Hepatocyte (in vitro differentiated cells): Measurements from ENCODE around the gene APBA1. TPM values are rescaled to one million over a fixed set of nuclear protein-coding genes. Genes with fewer than 3 reads are reported as not detected.

ENCODE experiments used
- DNase-seq: peaks from one replicate; pipeline ENCODE4 v3.0.0-alpha.2; 2016; ENCODE audit warnings: low spot score
- H2AFZ ChIP-seq: fragments of 200-600 bp; sonication (generic); 2 replicates; pipeline ENCODE4 v1.6.0; 2016; ENCODE audit warnings: antibody characterized with exemption, mild to moderate bottlenecking
- H3K27ac ChIP-seq: fragments of 200-600 bp; sonication (generic); 2 replicates; pipeline ENCODE4 v1.5.1; 2016; ENCODE audit warnings: mild to moderate bottlenecking
- H3K27me3 ChIP-seq: fragments of 200-600 bp; sonication (generic); 2 replicates; pipeline ENCODE4 v1.6.1; 2016
- H3K36me3 ChIP-seq: fragments of 200-600 bp; sonication (generic); replicated peaks from 2 replicates; pipeline ENCODE4 v1.5.1; 2016; ENCODE audit warnings: low read depth; ENCODE audit not compliant: insufficient read depth
- H3K4me1 ChIP-seq: fragments of 200-600 bp; sonication (generic); 2 replicates; pipeline ENCODE4 v1.5.1; 2016; ENCODE audit warnings: mild to moderate bottlenecking, moderate library complexity; ENCODE audit not compliant: insufficient read depth
- H3K4me2 ChIP-seq: fragments of 200-600 bp; sonication (generic); 2 replicates; pipeline ENCODE4 v1.6.0; 2016
- H3K4me3 ChIP-seq: fragments of 200-600 bp; sonication (generic); 2 replicates; pipeline ENCODE4 v1.5.1; 2016; ENCODE audit warnings: mild to moderate bottlenecking
- H3K79me2 ChIP-seq: fragments of 200-600 bp; sonication (generic); 2 replicates; pipeline ENCODE4 v1.6.0; 2017; ENCODE audit warnings: mild to moderate bottlenecking
- H3K9me2 ChIP-seq: fragments of 200-600 bp; sonication (generic); replicated peaks from 2 replicates; pipeline ENCODE4 v1.6.0; 2017; ENCODE audit warnings: mild to moderate bottlenecking; ENCODE audit not compliant: insufficient read depth
- H3K9me3 ChIP-seq: fragments of 200-600 bp; sonication (generic); 2 replicates; pipeline ENCODE4 v1.5.1; 2016; ENCODE audit warnings: low read depth, mild to moderate bottlenecking
- H4K20me1 ChIP-seq: fragments of 200-600 bp; sonication (generic); 2 replicates; pipeline ENCODE4 v1.6.0; 2016; ENCODE audit warnings: mild to moderate bottlenecking; ENCODE audit not compliant: insufficient read depth, poor library complexity, severe bottlenecking
- EZH2 ChIP-seq: fragments of 200-600 bp; sonication (generic); IDR thresholded peaks from 2 replicates; pipeline ENCODE4 v1.6.1; 2016; ENCODE audit warnings: antibody characterized with exemption, mild to moderate bottlenecking, borderline replicate concordance
- EZH2phosphoT487 ChIP-seq: fragments of 200-600 bp; sonication (generic); IDR thresholded peaks from one replicate; pipeline ENCODE4 v1.6.1; 2018; ENCODE audit warnings: antibody characterized with exemption, mild to moderate bottlenecking, low read depth, moderate library complexity; ENCODE audit not compliant: unreplicated experiment, severe bottlenecking
- WGBS: methylation state at CpG from one replicate; pipeline ENCODE4 v1.1.6; 2016; ENCODE audit warnings: low lambda C conversion rate; ENCODE audit errors: missing lambda C conversion rate; 5-methylcytosine and 5-hydroxymethylcytosine counted together
- polyA plus RNA-seq: library from polyadenylated mRNA; unstranded; fragments of >200 nt; fragmentation: Nextera tagmentation; extraction: Ambion mirVana; gene quantifications from 2 replicates; pipeline ENCODE4 v1.2.1, GENCODE V29; 2016
- total RNA-seq: library from RNA; depleted of rRNA; stranded (reverse); fragments of >200 nt; gene quantifications from 2 replicates; pipeline ENCODE4 v1.2.3, GENCODE V29; 2014
- TF ChIP-seq, protein P1 (sequence below): fragments of 200-600 bp; sonication (generic); IDR thresholded peaks from 2 replicates; pipeline ENCODE4 v1.5.1; 2016; ENCODE audit warnings: antibody characterized with exemption, mild to moderate bottlenecking; ENCODE audit not compliant: poor library complexity

The APBA1 gene
- total and polyA plus RNA-seq, 2 experiments from 2014 or later = 1.5 to 12.0 TPM

GRCh38 chr9:69494763-69495162, 177.4 kb downstream of the APBA1 start:
- WGBS = 79% methylated on average over 2 of the region's 2 CpGs
- H4K20me1 ChIP-seq = no peaks in the 10 kb centered on the region
- no peaks in the 10 kb centered on the region for H3K36me3 ChIP-seq
- H2AFZ ChIP-seq = no peak overlapping the region
- DNase-seq = no peak
- no peaks in the 10 kb centered on the region for H3K27me3 ChIP-seq
- no peaks in the 10 kb centered on the region for H3K79me2 ChIP-seq
- no peaks in the 10 kb centered on the region for H3K9me3 ChIP-seq
- H3K9me2 ChIP-seq = no peaks in the 10 kb centered on the region
- H3K4me2 ChIP-seq = no peak overlapping the region
- H3K27ac ChIP-seq = no peak overlapping the region
- no peak overlapping the region for H3K4me3 ChIP-seq
- TF ChIP-seq, protein P1, sequence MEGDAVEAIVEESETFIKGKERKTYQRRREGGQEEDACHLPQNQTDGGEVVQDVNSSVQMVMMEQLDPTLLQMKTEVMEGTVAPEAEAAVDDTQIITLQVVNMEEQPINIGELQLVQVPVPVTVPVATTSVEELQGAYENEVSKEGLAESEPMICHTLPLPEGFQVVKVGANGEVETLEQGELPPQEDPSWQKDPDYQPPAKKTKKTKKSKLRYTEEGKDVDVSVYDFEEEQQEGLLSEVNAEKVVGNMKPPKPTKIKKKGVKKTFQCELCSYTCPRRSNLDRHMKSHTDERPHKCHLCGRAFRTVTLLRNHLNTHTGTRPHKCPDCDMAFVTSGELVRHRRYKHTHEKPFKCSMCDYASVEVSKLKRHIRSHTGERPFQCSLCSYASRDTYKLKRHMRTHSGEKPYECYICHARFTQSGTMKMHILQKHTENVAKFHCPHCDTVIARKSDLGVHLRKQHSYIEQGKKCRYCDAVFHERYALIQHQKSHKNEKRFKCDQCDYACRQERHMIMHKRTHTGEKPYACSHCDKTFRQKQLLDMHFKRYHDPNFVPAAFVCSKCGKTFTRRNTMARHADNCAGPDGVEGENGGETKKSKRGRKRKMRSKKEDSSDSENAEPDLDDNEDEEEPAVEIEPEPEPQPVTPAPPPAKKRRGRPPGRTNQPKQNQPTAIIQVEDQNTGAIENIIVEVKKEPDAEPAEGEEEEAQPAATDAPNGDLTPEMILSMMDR = no peak
- TF ChIP-seq EZH2 = no peak
- TF ChIP-seq EZH2phosphoT487 = no peak
- no peaks in the 10 kb centered on the region for H3K4me1 ChIP-seq

- Histone ChIP-seq H3K79me2 (no peaks in the 10 kb centered on the region), H4K20me1 (no peaks in the 10 kb centered on the region), H2AFZ (no peak overlapping the region), H3K9me3 (no peaks in the 10 kb centered on the region), H3K4me1 (no peaks in the 10 kb centered on the region), H3K4me3 (no peak overlapping the region), H3K4me2 (no peak overlapping the region), H3K27me3 (no peaks in the 10 kb centered on the region), H3K27ac (no peak overlapping the region), H3K36me3 (no peaks in the 10 kb centered on the region), H3K9me2 (no peaks in the 10 kb centered on the region)
- DNase-seq = no peak
- TF ChIP-seq EZH2phosphoT487 = no peak
- TF ChIP-seq, protein P1 = no peak
- 72% methylated on average over 4 of the region's 4 CpGs for WGBS
Observed at GRCh38 chr9:69494208-69494607, 178.0 kb downstream of the APBA1 start.

DNA sequence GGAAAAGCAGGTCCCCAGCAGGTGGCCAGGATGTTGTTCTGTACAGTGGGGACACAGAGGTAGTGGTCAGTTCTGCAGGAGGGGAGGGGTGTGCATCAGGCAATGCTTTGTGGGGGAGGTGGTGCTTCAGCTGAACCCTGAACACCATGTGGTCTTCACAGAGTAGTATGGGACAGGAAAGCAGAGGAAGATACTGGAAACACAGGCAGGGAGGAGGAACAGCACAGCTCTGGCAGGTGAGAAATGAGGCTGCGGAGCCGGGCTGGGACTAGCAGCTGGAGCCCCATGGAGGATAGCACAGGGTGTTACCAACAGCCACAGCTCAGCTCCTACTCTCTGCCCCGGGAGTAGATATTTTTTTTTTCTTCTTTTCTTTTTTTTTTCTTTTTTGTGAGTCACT, 185.7 kb downstream of the APBA1 start:
- Histone ChIP-seq H3K9me2 (no peaks in the 10 kb centered on the region), H4K20me1 (no peaks in the 10 kb centered on the region), H3K36me3 (no peaks in the 10 kb centered on the region), H3K4me1 (no peaks in the 10 kb centered on the region), H2AFZ (no peak overlapping the region), H3K4me3 (no peak overlapping the region), H3K27ac (no peak overlapping the region), H3K27me3 (no peaks in the 10 kb centered on the region), H3K9me3 (no peaks in the 10 kb centered on the region), H3K79me2 (no peaks in the 10 kb centered on the region), H3K4me2 (no peak overlapping the region)
- 62% methylated on average over 3 of the region's 3 CpGs for WGBS
- TF ChIP-seq, protein P1 = no peak
- DNase-seq = no peak

DNA sequence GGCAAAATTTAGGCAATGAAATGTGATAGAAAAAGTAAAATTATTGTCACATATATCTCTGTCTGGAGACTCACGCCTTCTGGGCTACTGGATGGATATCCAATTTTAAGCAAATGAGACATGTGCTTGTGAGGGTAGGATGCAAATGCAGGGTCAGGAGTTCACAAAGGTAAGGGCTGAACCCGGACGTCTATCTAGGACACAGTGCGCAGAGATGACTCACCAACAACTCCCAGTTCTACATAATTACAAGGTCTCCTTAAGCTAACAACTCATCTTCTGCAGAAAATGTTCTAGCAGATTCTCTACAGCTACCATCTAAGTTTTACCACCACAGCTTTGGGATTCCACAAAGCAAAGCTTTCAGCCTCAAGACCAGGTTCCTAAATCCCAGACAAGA, 186.7 kb downstream of the APBA1 start:
- DNase-seq = peak; percentile 11
- Histone ChIP-seq H3K27ac (no peak overlapping the region), H3K9me3 (no peaks in the 10 kb centered on the region), H3K4me3 (no peak overlapping the region), H3K79me2 (no peaks in the 10 kb centered on the region), H3K27me3 (no peaks in the 10 kb centered on the region), H4K20me1 (no peaks in the 10 kb centered on the region), H3K9me2 (no peaks in the 10 kb centered on the region), H3K36me3 (no peaks in the 10 kb centered on the region), H2AFZ (no peak overlapping the region), H3K4me1 (no peaks in the 10 kb centered on the region), H3K4me2 (no peak overlapping the region)
- TF ChIP-seq EZH2 (no peak), EZH2phosphoT487 (no peak)
- TF ChIP-seq, protein P1 = no peak
- WGBS = 52% methylated on average over 4 of the region's 4 CpGs
